HepG2 (cell line): ENCODE data around the gene ADRM1. TPM values are rescaled to one million over a fixed set of nuclear protein-coding genes. Genes with fewer than 3 reads are reported as not detected.

Experiments used
- ATAC-seq: fragments of 200-7000 bp; cut with Tn5 transposase; 3 replicates; pipeline ENCODE4 v1.9.1; 2020; ENCODE audit warnings: mild to moderate bottlenecking, moderate library complexity
- BruUV-seq: library from RNA; stranded (reverse); fragments of 400-500 nt; replicated peaks from 2 replicates; lab custom pipeline; 2021; lab: Mats Ljungman, UMichigan
- CTCF ChIA-PET: fragments of 300-600 bp; formaldehyde crosslinking; extraction: SDS; loops from one replicate; lab custom pipeline; 2021; ENCODE audit warnings: low total read pairs, inconsistent platforms, low intra/inter-chr PET ratio; lab: Yijun Ruan, JAX
- POLR2A ChIA-PET: fragments of 350-600 bp; sonication (Branson Sonifier 250); formaldehyde crosslinking; loops from one replicate; lab custom pipeline; 2020; ENCODE audit warnings: antibody characterized with exemption, inconsistent platforms; lab: Yijun Ruan, JAX
- DNase-seq: peaks from one replicate; pipeline ENCODE4 v3.0.0-alpha.2; 2015; ENCODE audit warnings: low spot score
- FAIRE-seq: peaks from 3 replicates; lab custom pipeline; 2011; peaks lifted over from hg19 to GRCh38; lab: Jason Lieb, UNC
- H2AFZ ChIP-seq: one replicate; pipeline ENCODE4 v1.6.1; 2011; ENCODE audit warnings: low read length, inconsistent platforms
- H3K27ac ChIP-seq: fragments of 300-600 bp; 3 replicates; pipeline ENCODE4 v1.8.0; 2011; ENCODE audit warnings: mixed run types, mild to moderate bottlenecking, mixed read lengths, low read length, inconsistent platforms; ENCODE audit not compliant: insufficient read depth; ENCODE audit errors: extremely low read length
- H3K27me3 ChIP-seq, 2 experiments: fragments of 200-600 bp in 1 of 2; 2 replicates in 1 of 2; 3 replicates in 1 of 2; pipeline versions ENCODE4 v1.6.0 to v1.8.0; 2011; ENCODE audit warnings: low read length in 2 of 2, mild to moderate bottlenecking in 2 of 2, moderate library complexity in 2 of 2, inconsistent platforms in 1 of 2; ENCODE audit not compliant: insufficient read depth in 2 of 2, control insufficient read depth in 1 of 2
- H3K36me3 ChIP-seq, 2 experiments: fragments of 200-600 bp in 1 of 2; replicated peaks in 1 of 2; 2 replicates in 1 of 2; 3 replicates in 1 of 2; pipeline versions ENCODE4 v1.5.1 to v1.8.0; 2011; ENCODE audit warnings: low read length in 2 of 2, inconsistent platforms in 1 of 2; ENCODE audit not compliant: insufficient read depth in 2 of 2, control insufficient read depth in 1 of 2
- H3K4me1 ChIP-seq: 2 replicates; pipeline ENCODE4 v1.5.1; 2012; ENCODE audit warnings: low read length, inconsistent platforms; ENCODE audit not compliant: insufficient read depth
- H3K4me2 ChIP-seq: 2 replicates; pipeline ENCODE4 v1.6.0; 2011; ENCODE audit warnings: low read depth, low read length, inconsistent platforms
- H3K4me3 ChIP-seq, 3 experiments: fragments of 200-600 bp in 1 of 3; sonication (generic), shearing (Covaris generic) in 1 of 3; replicated peaks in 1 of 3; 2 replicates each; pipeline ENCODE4 v1.5.1; 2011 to 2016; ENCODE audit warnings: low read length in 3 of 3, inconsistent platforms in 2 of 3, low read depth in 2 of 3, mild to moderate bottlenecking in 2 of 3, control low read depth in 1 of 3, mixed read lengths in 1 of 3; ENCODE audit not compliant: insufficient read depth in 1 of 3
- H3K79me2 ChIP-seq: one replicate; pipeline ENCODE4 v1.6.1; 2011; ENCODE audit warnings: low read length, inconsistent platforms; ENCODE audit not compliant: insufficient read depth
- H3K9ac ChIP-seq: 2 replicates; pipeline ENCODE4 v1.6.0; 2011; ENCODE audit warnings: mild to moderate bottlenecking, low read depth, low read length, inconsistent platforms; ENCODE audit not compliant: insufficient read depth
- H3K9me3 ChIP-seq: 2 replicates; pipeline ENCODE4 v1.5.1; 2012; ENCODE audit warnings: mild to moderate bottlenecking, low read length
- H4K20me1 ChIP-seq: 2 replicates; pipeline ENCODE4 v1.6.0; 2011; ENCODE audit warnings: inconsistent platforms, mild to moderate bottlenecking, low read length, moderate library complexity; ENCODE audit not compliant: insufficient read depth
- ATF1 ChIP-seq: IDR thresholded peaks from 2 replicates; pipeline ENCODE4 v1.6.1; 2016; ENCODE audit warnings: mild to moderate bottlenecking, control low read depth
- SNAPC2 ChIP-seq: sonication (generic); formaldehyde crosslinking; IDR thresholded peaks from 2 replicates; pipeline ENCODE4 v1.8.1; 2022; ENCODE audit warnings: mild to moderate bottlenecking, missing genetic modification reagents
- TCF7L2 ChIP-seq: IDR thresholded peaks from 2 replicates; pipeline ENCODE4 v1.6.1; 2011; ENCODE audit warnings: mild to moderate bottlenecking, low read depth, low read length, moderate library complexity
- ZEB1 ChIP-seq: IDR thresholded peaks from 2 replicates; pipeline ENCODE4 v1.6.1; 2012; ENCODE audit warnings: mild to moderate bottlenecking, low read depth, inconsistent platforms; ENCODE audit not compliant: insufficient replicate concordance
- ZNF138 ChIP-seq: sonication (generic); formaldehyde crosslinking; IDR thresholded peaks from 2 replicates; pipeline ENCODE4 v1.5.0; 2020; ENCODE audit warnings: mild to moderate bottlenecking, low read depth, missing genetic modification reagents
- ZNF800 ChIP-seq: sonication (generic); formaldehyde crosslinking; IDR thresholded peaks from 2 replicates; pipeline ENCODE4 v1.4.0; 2020; ENCODE audit warnings: missing genetic modification reagents
- WGBS: methylation state at CpG from one replicate; pipeline ENCODE4 v1.1.6; 2017; ENCODE audit warnings: low lambda C conversion rate; 5-methylcytosine and 5-hydroxymethylcytosine counted together
- in situ Hi-C: cut with HindIII; loops from 2 replicates; pipeline ENCODE4 v1.10.0; 2017; ENCODE audit warnings: low pct_unique_long_range_greater_than_20kb; ENCODE audit not compliant: extremely low pct_ligation_motif_present
- intact Hi-C: fragments of 100-400 bp; cut with micrococcal nuclease; formaldehyde crosslinking; loops from one replicate; pipeline ENCODE4 v1.10.0; 2022; ENCODE audit not compliant: unreplicated experiment
- polyA plus RNA-seq, 8 experiments: library from polyadenylated mRNA; depleted of rRNA in 3 of 8; stranded (reverse) in 7 of 8; unstranded in 1 of 8; fragments of >200 nt; fragmentation: Illumina TruSeq in 4 of 8; extraction: Trizol in 4 of 8; gene quantifications; 2 replicates each; pipeline versions ENCODE4 v1.2.1 to v1.2.3, GENCODE V29; 2011 to 2016; ENCODE audit warnings: low read depth in 4 of 8, missing spikeins in 1 of 8, mixed read lengths in 1 of 8; ENCODE audit not compliant: insufficient read depth in 1 of 8
- total RNA-seq, 5 experiments: library from RNA; depleted of rRNA; stranded (reverse); fragments of >200 nt; fragmentation: Illumina TruSeq; extraction: Trizol; gene quantifications; 2 replicates each; pipeline ENCODE4 v1.2.3, GENCODE V29; 2016; ENCODE audit warnings: low read depth in 1 of 5

ADRM1 gene
- total and polyA plus RNA-seq, 2 of the 13 experiments (the other 11 are each of a cell fraction or from before 2014, with no cell fraction given), result 92.9 to 154 TPM

GRCh38 chr20:62267543-62267942, 35.3 kb upstream of the ADRM1 start:
- 93% methylated on average over 10 of the region's 10 CpGs for WGBS
- Histone ChIP-seq H3K36me3 (peaks cover 47 to 65% of the 10 kb centered on the region in 2 experiments), H3K79me2 (no peaks in the 10 kb centered on the region), H3K9me3 (no peaks in the 10 kb centered on the region)
- TF ChIP-seq TCF7L2, result no peak
- TF ChIP-seq SNAPC2 (CRISPR knock-in tag), result no peak
- TF ChIP-seq ZEB1, result no peak
- TF ChIP-seq ZNF138 (CRISPR knock-in tag), result no peak
- no peak for TF ChIP-seq ZNF800
- TF ChIP-seq ATF1, result no peak
- TF ChIP-seq, all 625 proteins: peak for 0
- no TSS peak for BruUV-seq
- Histone ChIP-seq H3K4me2 (no peak overlapping the region), H3K27ac (no peak overlapping the region), H3K4me1 (0 out of 2 replicates have a peak, but pooled peaks cover 7% of the 10 kb centered on the region), H3K27me3 (no peaks in the 10 kb centered on the region), H4K20me1 (peaks cover 14% of the 10 kb centered on the region; the same call in 1 of the 2 replicates), H3K4me3 (no peak overlapping the region), H2AFZ (no peak overlapping the region), H3K9ac (no peak overlapping the region)
- intact Hi-C loops (no loop called here), in situ Hi-C loops (no loop called here)
- DNase-seq (no peak), FAIRE-seq (no peak), ATAC-seq (no peak)
- CTCF ChIA-PET, result no interaction called here
- POLR2A ChIA-PET, result no interaction called here
